PC-3 (cell line): ENCODE data around the gene SYTL1.

Source experiments
- EZH2 ChIP-seq: fragments of 300-600 bp; sonication (generic); IDR thresholded peaks from one replicate; pipeline ENCODE4 v1.6.1; 2017; ENCODE audit warnings: antibody characterized with exemption, mild to moderate bottlenecking, low read length; ENCODE audit not compliant: unreplicated experiment
- TF ChIP-seq, protein P1 (sequence below): fragments of 300-600 bp; sonication (generic); conservative IDR thresholded peaks from 2 replicates; pipeline ENCODE4 v1.5.1; 2017; ENCODE audit warnings: antibody characterized with exemption, low read depth, mild to moderate bottlenecking, low read length

DNA sequence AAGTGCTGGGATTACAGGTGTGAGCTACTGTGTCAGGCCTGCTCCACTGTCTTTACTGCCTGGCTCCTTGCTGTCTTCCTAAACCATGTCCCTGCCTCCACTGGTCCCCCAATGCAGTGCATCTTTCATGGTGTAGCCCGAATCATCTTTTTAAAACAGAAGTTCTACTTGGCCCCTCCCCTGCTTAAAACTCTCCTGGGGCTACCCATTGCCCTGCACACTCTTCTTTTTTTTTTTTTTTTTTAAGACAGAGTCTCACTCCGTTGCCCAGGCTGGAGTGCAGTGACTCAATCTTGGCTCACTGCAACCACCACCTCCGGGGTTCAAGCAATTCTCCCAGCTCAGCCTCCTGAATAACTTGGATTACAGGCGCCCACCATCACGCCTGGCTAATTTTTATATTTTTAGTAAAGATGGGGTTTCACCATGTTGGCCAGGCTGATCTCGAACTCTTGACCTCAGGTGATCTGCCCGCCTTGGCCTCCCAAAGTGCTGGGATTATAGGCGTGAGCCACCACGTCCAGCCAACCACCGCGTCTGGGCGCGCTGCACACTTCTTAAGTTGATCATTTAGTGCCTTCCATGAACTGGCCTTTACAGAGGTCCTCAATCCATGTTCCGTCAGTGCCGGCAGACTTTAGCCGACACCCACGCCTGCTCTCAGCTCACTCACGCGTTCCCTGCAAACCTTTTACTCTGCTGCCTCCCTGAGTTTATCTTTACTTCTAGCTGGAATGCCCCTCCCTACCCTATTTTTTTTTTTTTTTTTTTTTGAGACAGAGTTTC is 30.4 kb downstream of the SYTL1 start:
- TF ChIP-seq, protein P1, sequence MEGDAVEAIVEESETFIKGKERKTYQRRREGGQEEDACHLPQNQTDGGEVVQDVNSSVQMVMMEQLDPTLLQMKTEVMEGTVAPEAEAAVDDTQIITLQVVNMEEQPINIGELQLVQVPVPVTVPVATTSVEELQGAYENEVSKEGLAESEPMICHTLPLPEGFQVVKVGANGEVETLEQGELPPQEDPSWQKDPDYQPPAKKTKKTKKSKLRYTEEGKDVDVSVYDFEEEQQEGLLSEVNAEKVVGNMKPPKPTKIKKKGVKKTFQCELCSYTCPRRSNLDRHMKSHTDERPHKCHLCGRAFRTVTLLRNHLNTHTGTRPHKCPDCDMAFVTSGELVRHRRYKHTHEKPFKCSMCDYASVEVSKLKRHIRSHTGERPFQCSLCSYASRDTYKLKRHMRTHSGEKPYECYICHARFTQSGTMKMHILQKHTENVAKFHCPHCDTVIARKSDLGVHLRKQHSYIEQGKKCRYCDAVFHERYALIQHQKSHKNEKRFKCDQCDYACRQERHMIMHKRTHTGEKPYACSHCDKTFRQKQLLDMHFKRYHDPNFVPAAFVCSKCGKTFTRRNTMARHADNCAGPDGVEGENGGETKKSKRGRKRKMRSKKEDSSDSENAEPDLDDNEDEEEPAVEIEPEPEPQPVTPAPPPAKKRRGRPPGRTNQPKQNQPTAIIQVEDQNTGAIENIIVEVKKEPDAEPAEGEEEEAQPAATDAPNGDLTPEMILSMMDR: no peak
- TF ChIP-seq EZH2: no peak
